Endothelial cell of hepatic sinusoid (primary cell): Measurements from ENCODE around the gene PLPPR1.

Source experiments
- in situ Hi-C: cut with HindIII; loops from 2 replicates; pipeline ENCODE4 v1.10.0; 2017; ENCODE audit warnings: low sequenced_read_pairs

The PLPPR1 gene

DNA sequence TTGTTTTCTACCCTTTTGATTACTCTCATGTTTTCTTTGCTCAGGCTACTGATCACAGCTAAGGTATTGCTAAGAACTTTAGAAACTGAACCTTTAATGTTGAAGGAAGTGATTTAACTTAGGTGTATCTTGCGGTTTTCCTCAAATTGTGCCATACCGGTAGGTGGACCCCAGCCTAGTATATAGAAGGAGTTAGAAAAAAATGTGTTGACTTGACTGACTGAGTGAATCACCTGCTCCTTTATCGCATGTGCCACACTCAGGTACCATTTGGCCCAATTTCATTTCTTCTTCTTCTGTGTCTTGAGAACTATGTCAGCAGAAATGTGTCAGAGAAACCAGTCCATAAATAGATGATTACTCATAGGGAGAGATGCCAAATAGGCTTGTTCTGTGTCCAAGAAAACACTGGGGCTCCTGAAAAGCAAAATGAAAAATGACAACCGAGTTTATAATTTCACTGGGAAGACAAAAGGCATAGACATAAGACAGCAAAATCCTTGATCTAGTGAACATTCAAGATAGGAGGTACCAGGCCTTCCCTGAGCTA, 19.4 kb downstream of the PLPPR1 start:
- in situ Hi-C loops: no loop called here

DNA sequence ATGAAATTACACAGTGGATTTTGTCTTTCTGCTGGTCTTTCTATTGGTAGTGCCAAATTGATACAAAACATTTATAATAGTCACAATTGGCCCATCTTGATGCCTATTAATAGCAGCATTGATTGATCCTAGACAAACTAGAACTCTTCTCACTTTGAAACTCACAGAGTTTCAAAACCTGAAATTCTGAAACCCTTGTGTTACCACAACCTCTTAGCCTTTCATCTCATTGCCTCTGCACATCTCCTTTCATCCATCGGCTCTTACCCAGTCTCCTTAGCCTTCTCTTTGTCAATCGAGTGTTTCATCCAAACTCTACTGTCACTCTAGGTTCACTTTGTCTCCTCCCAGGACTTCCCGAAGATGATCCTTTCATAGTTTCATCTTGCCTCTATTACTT, 22.1 kb downstream of the PLPPR1 start:
- in situ Hi-C loops: no loop called here

DNA sequence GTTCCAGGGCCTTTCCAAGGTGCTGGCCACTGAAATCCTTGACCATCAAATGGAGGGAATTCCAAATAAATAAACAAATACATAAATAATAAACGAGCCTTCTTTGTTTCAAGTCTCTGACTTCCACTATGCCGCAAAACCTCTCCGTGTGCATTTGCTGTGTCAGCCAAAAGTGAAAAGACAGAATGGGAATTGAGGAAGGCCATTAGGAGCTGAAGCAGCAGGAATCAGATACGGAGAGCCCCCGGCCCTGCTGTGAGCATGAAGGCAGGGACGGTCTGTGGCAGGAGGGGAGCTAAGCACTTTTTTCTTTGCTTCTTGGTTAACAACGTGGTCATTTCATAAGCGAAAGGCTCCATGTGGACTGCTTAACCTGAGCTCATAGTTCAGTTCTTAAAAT, 26.1 kb downstream of the PLPPR1 start:
- in situ Hi-C loops: no loop called here

DNA sequence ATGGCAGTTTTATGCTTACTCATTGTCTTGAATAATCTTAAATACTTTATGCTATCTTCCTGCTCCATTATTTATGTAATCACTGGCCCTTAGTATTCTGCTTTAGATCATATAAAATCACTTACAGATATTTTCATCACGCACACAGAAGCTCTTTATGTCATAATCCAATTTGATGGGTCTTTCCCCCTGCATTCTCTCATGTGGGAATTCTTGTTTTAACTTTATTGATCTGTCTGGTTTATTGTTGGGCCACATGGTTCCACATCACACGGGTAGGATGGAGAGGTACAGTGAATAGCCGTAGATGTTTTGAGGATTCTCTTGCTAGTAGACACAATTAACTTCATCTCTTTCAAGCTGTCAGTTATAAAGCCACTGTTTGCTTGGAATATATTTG, 27.0 kb downstream of the PLPPR1 start:
- in situ Hi-C loops: no loop called here

DNA sequence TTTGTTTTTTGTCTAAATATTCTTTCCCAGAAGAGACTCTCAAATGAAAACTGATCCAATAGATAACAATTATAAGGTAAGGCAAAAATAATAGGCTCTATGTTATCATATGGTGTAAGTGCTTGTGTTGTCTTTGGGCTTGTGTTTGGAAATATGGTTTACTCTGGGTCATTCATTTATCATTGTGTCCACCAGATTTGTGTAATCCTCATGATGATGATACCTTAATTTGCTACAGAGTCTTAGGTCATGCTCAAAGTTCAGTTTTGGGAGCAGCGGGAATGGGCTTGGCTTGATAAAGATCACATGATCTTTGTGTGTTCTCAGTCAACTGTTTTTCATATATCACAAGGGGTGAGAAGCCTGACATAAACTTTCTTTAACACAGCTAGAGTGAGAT, 34.2 kb downstream of the PLPPR1 start:
- in situ Hi-C loops: no loop called here

DNA sequence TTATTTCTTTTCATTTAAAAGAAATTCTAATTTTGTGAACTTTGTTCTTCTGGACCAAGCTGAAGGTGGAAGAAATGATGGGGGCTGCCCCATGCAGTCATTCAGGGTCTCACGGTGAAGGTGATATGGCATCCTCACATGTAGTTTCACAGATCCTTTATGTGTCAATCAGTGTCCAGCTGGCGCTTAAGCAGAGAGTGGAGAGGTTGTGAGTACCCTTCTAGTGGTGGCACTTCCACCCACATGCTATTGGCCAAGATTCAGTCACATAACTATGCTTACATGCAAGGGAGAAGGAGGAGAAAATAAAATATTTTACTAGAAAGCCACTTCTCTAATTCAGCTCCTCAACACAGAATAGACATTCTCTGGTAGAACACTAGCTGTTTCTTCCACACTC, 34.7 kb downstream of the PLPPR1 start:
- in situ Hi-C loops: no loop called here

DNA sequence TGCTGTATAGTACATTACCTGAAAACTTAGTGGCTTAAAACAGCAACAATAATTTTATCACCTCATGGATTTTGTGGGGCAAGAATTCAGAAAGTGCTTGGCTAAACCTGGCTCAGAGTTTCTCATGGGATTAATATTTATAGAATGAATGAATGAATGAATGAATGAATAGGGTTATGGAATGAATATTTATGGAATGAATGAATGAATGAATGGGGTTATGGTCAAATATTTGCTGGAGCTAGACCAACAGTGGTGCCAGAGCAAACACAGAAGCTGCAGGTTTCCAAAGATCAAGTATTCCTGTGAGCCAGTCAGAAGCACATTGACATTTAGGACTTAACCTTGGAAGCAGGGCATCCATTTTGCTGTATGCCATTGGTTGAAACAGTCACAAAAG, 35.7 kb downstream of the PLPPR1 start:
- in situ Hi-C loops: no loop called here

DNA sequence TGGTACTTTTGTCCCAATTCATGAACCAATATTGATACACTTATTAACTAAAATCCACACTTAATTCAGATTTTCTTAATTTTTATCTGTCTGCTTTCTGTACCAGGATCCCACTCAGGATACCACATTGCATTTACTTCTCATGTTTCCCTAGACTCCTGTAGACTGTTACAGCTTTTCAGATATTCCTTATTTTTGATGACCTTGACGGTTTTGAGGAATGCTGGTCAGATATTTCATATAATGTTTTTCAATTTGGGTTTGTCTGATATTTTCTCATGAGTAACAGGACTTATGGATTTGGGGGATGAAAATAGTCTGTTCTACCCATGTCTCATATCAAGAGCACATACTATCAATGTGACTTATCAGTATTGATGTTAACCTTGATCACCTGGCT, 37.4 kb downstream of the PLPPR1 start:
- in situ Hi-C loops: no loop called here

DNA sequence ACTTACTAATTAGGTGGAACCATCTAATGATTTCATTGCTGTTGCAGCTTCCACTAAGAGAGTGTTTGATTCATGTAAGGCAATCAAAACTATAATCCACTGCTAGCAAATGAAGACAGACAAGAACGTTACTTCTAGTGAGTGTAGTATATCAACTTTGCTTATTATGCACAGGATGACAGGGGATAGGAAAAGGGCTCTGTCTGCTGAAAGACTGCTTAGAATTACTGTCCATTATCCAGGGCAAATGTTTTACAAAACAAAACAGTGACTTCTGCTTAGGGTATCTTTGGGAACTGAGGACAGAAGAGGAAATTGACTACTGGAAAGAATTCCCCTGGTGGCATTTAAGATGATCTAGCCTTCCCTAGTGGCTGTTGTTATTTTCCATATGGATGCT, 40.2 kb downstream of the PLPPR1 start:
- in situ Hi-C loops: no loop called here

DNA sequence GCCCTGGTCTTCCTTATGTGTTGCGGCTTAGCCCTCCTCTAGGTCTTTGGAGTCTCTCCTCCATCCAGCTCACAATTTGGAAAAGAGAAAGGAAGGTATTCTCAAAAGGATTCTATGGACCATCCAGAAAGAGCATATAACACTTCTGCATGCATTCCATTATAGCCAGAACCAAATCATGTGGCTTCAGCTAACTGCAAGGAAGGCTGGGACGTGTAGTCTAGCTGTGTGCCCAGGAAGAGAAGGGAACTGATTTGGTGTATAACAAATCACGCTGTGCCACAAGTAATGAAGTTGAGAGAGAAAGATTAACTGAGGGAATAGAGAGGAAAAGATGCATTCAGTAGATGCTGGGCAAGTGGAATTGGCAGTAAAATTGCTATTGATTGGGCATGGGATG, 43.7 kb downstream of the PLPPR1 start:
- in situ Hi-C loops: no loop called here

DNA sequence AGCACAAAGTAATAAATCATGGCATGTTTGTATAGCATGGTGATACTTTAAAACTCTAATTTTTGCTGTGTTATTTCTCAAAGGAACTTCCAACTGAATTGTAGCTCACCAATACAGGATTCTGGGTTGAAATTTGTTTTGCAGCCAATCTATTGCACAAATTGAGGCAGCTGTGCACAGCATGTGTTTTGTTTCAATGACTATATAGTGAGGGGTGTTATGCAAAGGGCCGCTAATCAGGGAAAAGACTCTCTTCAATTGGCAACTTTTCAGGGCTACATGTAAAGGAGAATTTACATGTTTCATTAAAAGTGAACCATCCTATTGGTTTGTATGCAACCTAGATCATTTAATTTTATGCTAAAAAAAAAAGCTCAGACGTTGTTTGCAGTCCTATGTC, 44.6 kb downstream of the PLPPR1 start:
- in situ Hi-C loops: no loop called here

DNA sequence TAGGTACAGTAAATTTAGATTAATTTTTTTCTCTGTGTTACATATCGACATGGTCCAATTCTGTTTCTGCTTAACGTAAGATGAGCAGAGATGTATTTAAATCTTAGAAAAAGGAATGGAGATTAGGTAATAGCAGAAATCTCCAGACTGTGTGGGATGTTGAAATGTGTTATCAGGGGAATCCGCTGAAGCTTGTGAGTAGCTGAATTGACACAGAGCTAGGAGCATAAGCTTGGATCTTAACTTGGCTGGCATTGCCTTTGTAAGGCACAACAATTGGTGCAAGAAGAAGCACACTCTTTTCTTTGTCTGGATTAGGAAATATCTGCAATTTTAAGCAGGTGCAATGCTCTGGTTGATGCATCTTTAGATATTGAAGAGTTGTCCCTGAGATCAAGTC, 53.1 kb downstream of the PLPPR1 start:
- in situ Hi-C loops: no loop called here

DNA sequence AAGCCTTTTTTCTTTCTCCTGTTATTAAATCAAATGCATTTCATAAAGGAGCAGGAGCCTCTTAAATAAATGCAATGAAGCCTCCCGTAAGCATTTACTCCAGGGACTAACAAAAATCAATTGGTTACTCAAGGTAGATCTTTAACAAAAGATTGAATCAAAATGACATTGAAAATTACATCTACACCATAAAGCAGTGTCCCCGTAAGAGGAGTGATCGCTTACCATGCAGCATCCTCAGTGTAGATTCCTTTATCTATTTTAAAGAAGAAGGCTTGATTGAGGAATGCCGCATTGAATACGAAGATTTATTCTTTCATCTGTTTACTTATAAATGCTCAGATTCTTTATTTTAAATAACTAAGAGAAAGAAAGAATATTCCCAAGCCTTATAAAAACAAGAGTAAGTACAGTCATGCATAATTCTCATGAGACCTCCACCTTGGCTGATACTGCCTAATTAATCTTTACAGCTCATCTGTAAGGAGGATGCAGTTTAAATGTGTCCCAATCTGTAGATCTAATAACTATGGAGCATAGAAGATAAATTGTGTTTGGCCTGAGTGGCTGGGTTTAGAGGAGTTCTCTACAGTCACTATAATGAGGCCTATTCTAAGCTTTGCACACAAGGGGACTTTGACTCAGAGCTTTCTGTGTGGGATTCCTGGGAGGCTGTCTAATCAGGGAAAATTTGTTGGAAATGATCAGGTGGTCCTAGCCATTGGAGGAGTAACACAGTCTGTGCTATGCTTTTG, 55.1 kb downstream of the PLPPR1 start:
- in situ Hi-C loops: no loop called here

DNA sequence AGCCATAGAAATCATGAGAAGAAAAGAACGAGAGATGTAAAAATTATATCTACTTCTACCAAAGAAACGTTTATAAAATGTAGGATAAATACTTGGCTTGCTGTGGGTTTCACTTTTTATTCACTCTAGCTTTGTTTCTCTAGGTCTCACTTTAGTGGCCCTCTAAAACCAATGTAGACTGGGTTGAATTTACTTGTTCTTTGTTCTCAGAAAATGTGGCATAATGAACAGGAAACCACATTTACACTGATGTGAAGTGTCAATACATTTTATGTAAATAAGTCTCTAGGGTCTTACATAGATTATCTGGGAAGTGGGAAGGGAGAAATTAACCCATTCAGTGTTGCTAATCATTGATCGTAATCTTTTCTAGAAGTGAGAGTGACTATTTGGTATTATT, 58.9 kb downstream of the PLPPR1 start:
- in situ Hi-C loops: no loop called here

DNA sequence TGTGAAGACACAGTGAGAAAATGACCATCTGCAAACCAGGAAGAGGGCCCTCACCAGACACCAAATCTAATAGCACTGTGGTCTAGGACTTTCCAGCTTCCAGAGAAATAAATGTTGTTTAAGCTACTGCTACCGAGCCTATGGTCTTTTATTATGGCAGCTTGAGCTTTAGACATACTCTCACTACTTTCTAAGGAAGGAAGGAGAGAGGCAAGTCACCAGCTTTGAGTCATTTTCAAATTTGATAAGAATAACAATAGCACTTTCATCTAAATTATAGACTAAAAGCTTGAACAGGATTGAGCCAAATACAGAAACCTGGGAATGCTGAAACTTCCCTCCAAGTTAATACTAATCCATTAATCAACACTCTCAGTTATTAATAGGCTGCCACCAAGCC, 64.4 kb downstream of the PLPPR1 start:
- in situ Hi-C loops: no loop called here

DNA sequence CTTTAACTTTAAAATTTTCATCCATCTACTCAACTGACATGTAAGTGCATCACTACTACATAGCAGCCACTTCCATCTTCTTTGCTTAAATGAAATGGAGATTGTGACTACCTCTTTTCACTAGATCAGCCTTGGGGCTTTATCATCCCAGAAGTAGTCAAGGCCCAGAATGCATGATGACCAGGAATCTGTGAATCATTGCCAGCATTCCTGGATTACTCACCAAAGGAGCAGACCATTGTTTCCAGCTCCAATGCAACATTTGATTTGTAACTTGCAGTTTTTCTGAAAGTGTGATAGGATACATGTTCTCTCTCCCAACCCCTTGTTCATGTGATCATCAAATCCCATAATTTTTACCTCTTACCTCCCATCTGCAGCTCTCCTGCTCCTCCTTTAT, 65.1 kb downstream of the PLPPR1 start:
- in situ Hi-C loops: no loop called here

DNA sequence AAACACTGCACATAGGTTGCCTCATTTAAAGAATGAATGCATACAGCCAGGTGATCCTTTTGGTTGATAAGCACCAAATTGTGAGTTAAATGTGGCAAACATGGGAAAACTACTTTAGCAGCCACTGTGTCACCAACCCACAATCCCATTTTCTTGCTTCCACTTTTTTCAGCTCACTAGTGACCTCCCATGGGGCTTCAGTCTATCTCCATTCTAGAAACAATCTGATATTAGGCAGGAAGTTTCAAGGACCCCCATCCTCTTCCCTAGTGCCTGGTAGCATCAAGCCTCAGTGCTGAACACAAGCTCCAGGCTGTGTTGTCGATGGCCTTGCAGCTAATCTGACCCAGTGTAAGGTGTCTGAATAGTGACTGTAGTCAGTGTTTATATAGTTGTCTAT, 66.2 kb downstream of the PLPPR1 start:
- in situ Hi-C loops: no loop called here

DNA sequence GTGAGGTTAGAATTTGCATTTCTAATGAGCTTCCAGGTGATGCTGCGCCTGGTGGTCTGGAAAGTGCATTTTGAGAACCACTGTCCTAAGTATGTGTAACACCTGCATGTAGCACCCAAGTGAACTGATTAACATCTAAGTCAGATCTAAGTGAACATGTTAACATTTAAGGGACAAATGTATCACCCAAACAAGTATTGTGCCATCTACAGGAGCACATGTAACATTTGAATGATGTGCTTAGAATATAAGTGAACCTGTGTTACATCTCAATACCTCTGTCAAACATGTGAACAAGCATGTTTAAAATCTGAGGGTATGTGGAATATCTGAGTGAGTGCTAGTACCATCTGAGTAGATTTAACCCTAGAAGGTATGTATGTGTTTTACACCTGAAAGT, 68.7 kb downstream of the PLPPR1 start:
- in situ Hi-C loops: no loop called here

DNA sequence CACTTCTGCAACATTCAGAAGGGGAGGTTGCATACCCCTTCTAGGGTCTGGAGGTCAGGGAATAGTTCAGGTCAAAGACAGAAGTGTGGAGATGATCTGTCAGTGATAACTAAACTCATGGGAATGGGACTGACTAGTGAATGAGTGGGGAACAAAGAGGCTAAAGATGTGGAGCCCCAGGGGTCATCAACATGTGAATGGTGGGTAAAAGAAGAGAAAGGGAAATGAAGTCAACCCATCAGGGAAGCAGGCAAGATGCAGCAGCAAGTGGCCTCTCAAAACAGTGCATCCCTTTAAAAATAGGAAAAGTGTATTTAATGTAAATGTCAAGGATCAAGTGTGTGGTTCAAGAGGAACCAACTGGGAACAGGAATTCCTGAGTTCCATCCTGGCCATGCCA, 69.9 kb downstream of the PLPPR1 start:
- in situ Hi-C loops: no loop called here

DNA sequence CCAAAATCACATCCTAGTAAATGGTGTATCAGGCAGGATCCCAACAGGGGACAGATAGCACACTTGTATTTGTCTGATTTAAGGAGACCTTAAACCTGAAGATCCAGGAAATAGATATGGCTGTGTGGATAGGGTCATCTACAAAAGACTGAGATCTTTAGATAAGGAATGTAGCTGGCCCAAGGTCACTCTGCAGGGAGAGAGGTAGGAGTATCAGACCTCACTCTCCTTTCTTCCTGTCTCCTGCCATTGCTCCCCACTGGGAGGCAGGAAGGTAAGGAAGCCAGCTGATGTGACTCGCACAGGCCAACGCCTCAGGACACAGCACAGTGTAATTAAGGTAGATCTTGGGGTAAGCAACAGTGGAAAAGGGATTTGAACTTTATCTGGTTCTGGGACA, 85.8 kb downstream of the PLPPR1 start:
- in situ Hi-C loops: no loop called here

DNA sequence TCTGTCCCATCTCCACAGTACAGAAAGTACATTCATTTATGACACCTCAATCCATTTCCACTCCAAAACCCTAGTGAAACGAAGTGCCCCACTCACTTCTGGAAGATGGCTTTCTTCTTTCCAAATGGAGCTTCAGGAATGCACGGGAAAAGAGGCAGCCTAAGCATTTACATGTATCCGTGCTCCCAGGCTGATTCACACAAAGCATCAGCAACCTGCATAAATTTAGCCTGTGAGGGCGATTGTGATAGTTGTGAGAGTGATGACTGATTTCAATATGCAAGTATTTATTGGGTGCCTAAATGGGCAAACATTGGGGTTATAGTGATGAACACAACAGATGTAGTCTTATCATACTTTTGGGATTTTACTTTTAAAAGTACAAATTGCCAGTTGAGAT, 86.6 kb downstream of the PLPPR1 start:
- in situ Hi-C loops: no loop called here

DNA sequence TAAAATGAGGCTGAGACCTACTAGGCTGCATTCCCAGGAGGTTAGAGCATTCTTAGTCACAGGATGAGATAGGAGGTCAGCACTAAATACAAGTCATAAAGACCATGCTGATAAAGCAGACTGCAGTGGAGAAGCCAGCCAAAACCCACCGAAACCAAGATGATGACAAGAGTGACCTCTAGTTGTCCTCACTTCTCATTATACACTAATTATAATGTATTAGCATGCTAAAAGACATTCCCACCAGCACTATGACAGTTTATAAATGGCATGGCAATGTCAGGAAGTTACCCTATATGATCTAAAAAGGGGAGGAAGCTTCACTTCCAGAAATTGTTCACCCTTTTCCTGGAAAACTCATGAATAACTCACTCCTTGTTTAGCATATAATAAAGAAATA, 88.6 kb downstream of the PLPPR1 start:
- in situ Hi-C loops: no loop called here

DNA sequence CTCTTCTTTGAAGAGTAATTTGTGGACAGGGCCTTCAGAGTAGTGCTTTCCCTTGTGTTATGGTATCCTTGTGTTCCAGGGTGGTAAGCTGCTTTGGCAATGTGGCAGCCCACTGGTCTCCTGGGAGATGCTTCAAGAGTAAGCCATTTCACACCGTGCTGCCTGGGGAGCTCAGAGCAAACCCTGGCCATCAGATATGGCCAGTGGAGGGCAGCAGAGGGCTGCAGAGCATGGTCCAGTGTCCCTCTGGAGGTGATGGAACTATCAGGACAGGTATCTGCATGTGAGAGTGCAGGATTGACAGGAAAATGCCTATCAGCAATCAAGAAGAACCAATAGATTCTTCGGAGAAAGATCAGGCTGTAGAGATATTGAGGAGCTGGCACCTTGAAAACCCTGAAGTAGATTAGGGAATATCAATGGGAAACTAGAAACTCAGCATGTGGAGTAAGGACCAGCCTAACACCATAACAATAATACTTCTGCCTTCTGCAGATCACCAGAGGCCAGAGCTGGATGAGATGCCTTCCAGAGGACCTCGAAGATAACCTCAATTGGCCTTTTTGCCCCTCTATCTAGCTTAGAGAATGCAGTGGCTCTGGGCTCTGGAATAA, 90.8 kb downstream of the PLPPR1 start:
- in situ Hi-C loops: no loop called here
